Cerebellar cortex (tissue), 1 donor: ENCODE measurements around the gene KRTAP6-2.

Experiments
- DNase-seq: peaks from one replicate; pipeline ENCODE4 v3.0.0-alpha.2; 2015; ENCODE audit warnings: low spot score

Gene KRTAP6-2

GRCh38 chr21:30598802-30599201, at the start of gene KRTAP6-2:
Gene KRTAP6-2 (minus strand): TSS chr21:30598902. CDS start chr21:30598874, 28 bp downstream.
- DNase-seq = no peak

- no peak for DNase-seq
Observed at GRCh38 chr21:30646904-30647414, 48.3 kb upstream of the KRTAP6-2 start.

- no peak for DNase-seq
Observed at GRCh38 chr21:30642564-30642963, 43.9 kb upstream of the KRTAP6-2 start, which contains the start of gene KRTAP20-3. Gene KRTAP20-3 (plus strand): TSS chr21:30642864.

- no peak for DNase-seq
Observed at GRCh38 chr21:30638686-30639085, 40.0 kb upstream of the KRTAP6-2 start.

- DNase-seq = no peak
Observed at GRCh38 chr21:30634906-30635305, 36.2 kb upstream of the KRTAP6-2 start, which contains the start of gene KRTAP20-2. Gene KRTAP20-2 (plus strand): TSS chr21:30635206. CDS start chr21:30635264, 58 bp downstream.

GRCh38 chr21:30629200-30629599, 30.5 kb upstream of the KRTAP6-2 start:
- DNase-seq = no peak

- no peak for DNase-seq
Observed at GRCh38 chr21:30628109-30628508, 29.4 kb upstream of the KRTAP6-2 start.

- no peak for DNase-seq
Observed at GRCh38 chr21:30625449-30626165, 26.9 kb upstream of the KRTAP6-2 start.

- DNase-seq = no peak
Observed at GRCh38 chr21:30623362-30623761, 24.7 kb upstream of the KRTAP6-2 start.

- DNase-seq = no peak
Observed at GRCh38 chr21:30620522-30620921, 21.8 kb upstream of the KRTAP6-2 start, which contains the start of gene KRTAP20-4. Gene KRTAP20-4 (plus strand): TSS chr21:30620627.

GRCh38 chr21:30620080-30620479, 21.4 kb upstream of the KRTAP6-2 start:
- DNase-seq = no peak

- DNase-seq = no peak
Observed at GRCh38 chr21:30616125-30616524, 17.4 kb upstream of the KRTAP6-2 start, which contains the start of gene KRTAP20-1. Gene KRTAP20-1 (plus strand): TSS chr21:30616425. CDS start chr21:30616455, 30 bp downstream.

- no peak for DNase-seq
Observed at GRCh38 chr21:30615199-30615598, 16.5 kb upstream of the KRTAP6-2 start.

- DNase-seq = no peak
Observed at GRCh38 chr21:30613836-30614235, 15.1 kb upstream of the KRTAP6-2 start, which contains the start of gene KRTAP6-1. Gene KRTAP6-1 (minus strand): TSS chr21:30613930. CDS start chr21:30613904, 26 bp downstream.

GRCh38 chr21:30612132-30612531, 13.4 kb upstream of the KRTAP6-2 start:
- no peak for DNase-seq

GRCh38 chr21:30605968-30606367, 7.3 kb upstream of the KRTAP6-2 start:
- no peak for DNase-seq

- DNase-seq = no peak
Observed at GRCh38 chr21:30600787-30601186, 2.1 kb upstream of the KRTAP6-2 start, which contains the start of gene KRTAP22-1. Gene KRTAP22-1 (plus strand): TSS chr21:30601087.

GRCh38 chr21:30592140-30592539, 6.6 kb downstream of the KRTAP6-2 start, which contains the start of gene KRTAP6-3:
Gene KRTAP6-3 (plus strand): TSS chr21:30592440. CDS start chr21:30592446, 6 bp downstream.
- no peak for DNase-seq

- DNase-seq = no peak
Observed at GRCh38 chr21:30590297-30590696, 8.4 kb downstream of the KRTAP6-2 start, which contains the start of gene KRTAP22-2. Gene KRTAP22-2 (minus strand): TSS chr21:30590397.

GRCh38 chr21:30582870-30583269, 15.8 kb downstream of the KRTAP6-2 start:
- no peak for DNase-seq

- peak; percentile 92 for DNase-seq
Observed at GRCh38 chr21:30580132-30580531, 18.6 kb downstream of the KRTAP6-2 start.

GRCh38 chr21:30579346-30579745, 19.4 kb downstream of the KRTAP6-2 start:
- peak; percentile 87 for DNase-seq

GRCh38 chr21:30577766-30578165, 20.9 kb downstream of the KRTAP6-2 start:
- no peak for DNase-seq
